Fibroblast of skin of right quadriceps (primary cell): ENCODE results near the gene TCEANC.
A peak's percentile ranks its signal among the peaks of the same experiment; 100 is the strongest.
"Not testable (repeated sequence)": the region's sequence is repeated elsewhere in the genome, so short reads cannot be mapped to it uniquely, and the experiment has no call there.

ENCODE experiments used
- DNase-seq: peaks from one replicate; pipeline ENCODE4 v3.0.0-alpha.2; 2013

TCEANC gene

GRCh38 chrX:13659063-13659462 lies 6.1 kb downstream of the TCEANC start:
- DNase-seq: peak; percentile 59

GRCh38 chrX:13661735-13662288 lies 8.9 kb downstream of the TCEANC start:
- no peak for DNase-seq

- peak; percentile 78 for DNase-seq
These were observed 9.4 kb downstream of the TCEANC start for GRCh38 chrX:13662355-13662791.

- no peak for DNase-seq
These were observed 11.1 kb downstream of the TCEANC start for GRCh38 chrX:13664020-13664419.

- DNase-seq: no peak
These were observed 13.9 kb downstream of the TCEANC start for GRCh38 chrX:13666836-13667235.

- no peak for DNase-seq
These were observed 15.0 kb downstream of the TCEANC start for GRCh38 chrX:13667919-13668318.

- peak; percentile 93 for DNase-seq
These were observed 16.4 kb downstream of the TCEANC start for GRCh38 chrX:13669246-13669737.

- DNase-seq: not testable (repeated sequence)
These were observed 16.8 kb downstream of the TCEANC start for GRCh38 chrX:13669755-13670154.

GRCh38 chrX:13670197-13670596 lies 17.3 kb downstream of the TCEANC start:
- no peak for DNase-seq

GRCh38 chrX:13673016-13673415 lies 20.1 kb downstream of the TCEANC start:
- no peak for DNase-seq

- DNase-seq: no peak
These were observed 23.9 kb downstream of the TCEANC start for GRCh38 chrX:13676885-13677284.

- DNase-seq: not testable (repeated sequence)
These were observed 26.8 kb downstream of the TCEANC start for GRCh38 chrX:13679700-13680099.

- no peak for DNase-seq
These were observed 28.7 kb downstream of the TCEANC start for GRCh38 chrX:13681595-13681994.

- no peak for DNase-seq
These were observed 31.4 kb downstream of the TCEANC start for GRCh38 chrX:13684361-13684760.

- DNase-seq: peak; percentile 13
These were observed 32.3 kb downstream of the TCEANC start for GRCh38 chrX:13685126-13685763.

- DNase-seq: no peak
These were observed 34.3 kb downstream of the TCEANC start for GRCh38 chrX:13687203-13687602.

- DNase-seq: no peak
These were observed 35.5 kb downstream of the TCEANC start for GRCh38 chrX:13688384-13688957.

GRCh38 chrX:13688958-13689740 lies 36.2 kb downstream of the TCEANC start, which contains the start of gene RAB9A:
RAB9A (plus strand) TSS chrX:13689128; CDS start chrX:13708747, 19,619 bp downstream.
- DNase-seq: peak; percentile 72

- peak; percentile 23 for DNase-seq
These were observed 36.8 kb downstream of the TCEANC start for GRCh38 chrX:13689741-13690211.

GRCh38 chrX:13690836-13691235 lies 37.9 kb downstream of the TCEANC start:
- DNase-seq: no peak

- no peak for DNase-seq
These were observed 39.0 kb downstream of the TCEANC start for GRCh38 chrX:13691841-13692371.

- no peak for DNase-seq
These were observed 39.9 kb downstream of the TCEANC start for GRCh38 chrX:13692771-13693231.
